HG03175 (cell line): ENCODE data around the gene HOXD3.

ENCODE experiments used
- ATAC-seq: cut with Tn5 transposase; IDR thresholded peaks from one replicate; pipeline ENCODE4 v1.9.1; 2021; ENCODE audit warnings: mild to moderate bottlenecking, moderate library complexity; ENCODE audit not compliant: unreplicated experiment

The HOXD3 gene

GRCh38 chr2:176161825-176162626, 4.9 kb downstream of the HOXD3 start:
- ATAC-seq: no peak

GRCh38 chr2:176162911-176163671, 6.0 kb downstream of the HOXD3 start:
- ATAC-seq: no peak

- ATAC-seq: no peak
Measured at GRCh38 chr2:176163672-176164056, 6.6 kb downstream of the HOXD3 start.

GRCh38 chr2:176164201-176164600, 7.1 kb downstream of the HOXD3 start:
- ATAC-seq: no peak

- no peak for ATAC-seq
Measured at GRCh38 chr2:176164611-176165369, 7.7 kb downstream of the HOXD3 start.

GRCh38 chr2:176165370-176166050, 8.4 kb downstream of the HOXD3 start:
- no peak for ATAC-seq

GRCh38 chr2:176166272-176166671, 9.2 kb downstream of the HOXD3 start:
- no peak for ATAC-seq

- no peak for ATAC-seq
Measured at GRCh38 chr2:176167398-176167797, 10.3 kb downstream of the HOXD3 start.

GRCh38 chr2:176169181-176169580, 12.1 kb downstream of the HOXD3 start:
- no peak for ATAC-seq

GRCh38 chr2:176169711-176170110, 12.6 kb downstream of the HOXD3 start:
- ATAC-seq: no peak

GRCh38 chr2:176170602-176171305, 13.6 kb downstream of the HOXD3 start:
- no peak for ATAC-seq

- ATAC-seq: no peak
Measured at GRCh38 chr2:176171351-176172006, 14.4 kb downstream of the HOXD3 start.

GRCh38 chr2:176172007-176172894, 15.1 kb downstream of the HOXD3 start:
- no peak for ATAC-seq

- no peak for ATAC-seq
Measured at GRCh38 chr2:176172895-176173566, 15.9 kb downstream of the HOXD3 start.

- no peak for ATAC-seq
Measured at GRCh38 chr2:176173567-176174381, 16.7 kb downstream of the HOXD3 start.

- no peak for ATAC-seq
Measured at GRCh38 chr2:176174382-176174823, 17.3 kb downstream of the HOXD3 start.
